ENCODE data around the gene SHC4.
"Not testable (repeated sequence)": the region's sequence is repeated elsewhere in the genome, so short reads cannot be mapped to it uniquely, and the experiment has no call there.

Gene SHC4

DNA sequence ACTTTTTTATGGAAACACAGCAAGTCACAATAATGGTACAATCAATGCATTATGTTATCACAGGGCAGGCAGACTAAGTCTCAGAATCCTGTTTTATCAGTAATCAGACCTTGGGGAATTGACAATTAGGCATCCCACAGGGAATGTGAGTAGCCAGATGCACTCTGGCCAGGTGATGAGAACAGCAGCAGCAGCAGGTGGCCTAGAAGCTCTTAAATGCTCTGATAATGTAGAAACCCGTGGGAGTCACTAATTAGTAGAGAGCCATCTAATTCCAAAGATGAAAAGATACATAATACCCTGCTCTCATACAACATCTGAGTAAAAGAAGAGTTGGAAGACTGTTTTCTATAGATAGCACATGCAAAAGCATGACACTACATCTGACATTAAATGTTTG lies 165.4 kb downstream of the SHC4 start:
- ChIA-PET CTCF (interaction anchor here (0.8 kb wide), 1 partner anchor 438 kb away, joined by 3 read pairs; no protein-coding TSS in a partner anchor), POLR2A (ENCODE audit: low non-redundant PET) (no interaction called here)
- no peak for DNase-seq (ENCODE audit: low spot score)
- no peak overlapping the region for H3K27ac ChIP-seq
- TF ChIP-seq, protein P1, sequence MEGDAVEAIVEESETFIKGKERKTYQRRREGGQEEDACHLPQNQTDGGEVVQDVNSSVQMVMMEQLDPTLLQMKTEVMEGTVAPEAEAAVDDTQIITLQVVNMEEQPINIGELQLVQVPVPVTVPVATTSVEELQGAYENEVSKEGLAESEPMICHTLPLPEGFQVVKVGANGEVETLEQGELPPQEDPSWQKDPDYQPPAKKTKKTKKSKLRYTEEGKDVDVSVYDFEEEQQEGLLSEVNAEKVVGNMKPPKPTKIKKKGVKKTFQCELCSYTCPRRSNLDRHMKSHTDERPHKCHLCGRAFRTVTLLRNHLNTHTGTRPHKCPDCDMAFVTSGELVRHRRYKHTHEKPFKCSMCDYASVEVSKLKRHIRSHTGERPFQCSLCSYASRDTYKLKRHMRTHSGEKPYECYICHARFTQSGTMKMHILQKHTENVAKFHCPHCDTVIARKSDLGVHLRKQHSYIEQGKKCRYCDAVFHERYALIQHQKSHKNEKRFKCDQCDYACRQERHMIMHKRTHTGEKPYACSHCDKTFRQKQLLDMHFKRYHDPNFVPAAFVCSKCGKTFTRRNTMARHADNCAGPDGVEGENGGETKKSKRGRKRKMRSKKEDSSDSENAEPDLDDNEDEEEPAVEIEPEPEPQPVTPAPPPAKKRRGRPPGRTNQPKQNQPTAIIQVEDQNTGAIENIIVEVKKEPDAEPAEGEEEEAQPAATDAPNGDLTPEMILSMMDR (conservative IDR thresholded peaks at IDR 0.05; ENCODE audit: low read depth), result no peak

DNA sequence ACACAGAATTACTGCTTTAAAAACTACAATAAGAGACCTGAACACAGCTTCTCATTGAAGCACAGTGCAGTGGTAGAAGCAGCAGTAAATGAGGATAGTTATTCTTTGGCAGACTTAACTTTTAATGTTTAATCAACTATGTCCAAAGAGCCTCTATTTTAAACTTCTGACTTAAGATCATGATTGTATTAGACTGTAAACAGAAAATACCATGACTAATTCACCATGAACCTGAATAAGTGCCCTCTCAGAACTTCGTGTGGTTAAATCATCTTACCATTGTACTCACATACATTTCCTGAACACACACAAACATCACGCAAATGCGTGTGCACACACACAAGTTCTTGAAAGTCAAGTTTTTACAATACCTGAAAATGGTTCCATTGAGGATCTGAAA lies 166.8 kb downstream of the SHC4 start:
- TF ChIP-seq, protein P1 (conservative IDR thresholded peaks at IDR 0.05; ENCODE audit: low read depth), result no peak
- ChIA-PET CTCF (no interaction called here), POLR2A (ENCODE audit: low non-redundant PET) (no interaction called here)
- DNase-seq (ENCODE audit: low spot score), result no peak
- H3K27ac ChIP-seq, result no peak overlapping the region

DNA sequence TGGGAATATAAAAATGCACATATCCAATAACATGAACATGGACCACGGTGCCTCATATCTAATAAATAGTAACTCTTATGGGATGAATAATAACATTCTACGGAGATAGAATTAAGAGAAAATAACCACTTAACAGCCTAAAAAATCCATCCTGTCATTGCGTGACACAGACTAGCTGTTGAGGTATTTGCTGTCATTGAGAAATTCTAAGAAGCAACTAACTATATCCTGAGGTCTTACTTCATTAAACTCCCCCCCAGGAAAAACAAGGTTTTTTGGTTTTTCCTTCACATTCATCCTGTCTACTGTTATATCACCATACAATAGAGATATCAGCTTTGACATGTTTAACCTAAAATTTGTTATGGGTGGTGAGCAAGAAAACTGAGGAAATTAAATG lies 167.2 kb downstream of the SHC4 start:
- POLR2A ChIA-PET (ENCODE audit: low non-redundant PET), result no interaction called here
- DNase-seq (ENCODE audit: low spot score), result no peak
- CTCF ChIA-PET, result no interaction called here
- TF ChIP-seq, protein P1 (conservative IDR thresholded peaks at IDR 0.05; ENCODE audit: low read depth), result no peak
- H3K27ac ChIP-seq, result no peak overlapping the region

DNA sequence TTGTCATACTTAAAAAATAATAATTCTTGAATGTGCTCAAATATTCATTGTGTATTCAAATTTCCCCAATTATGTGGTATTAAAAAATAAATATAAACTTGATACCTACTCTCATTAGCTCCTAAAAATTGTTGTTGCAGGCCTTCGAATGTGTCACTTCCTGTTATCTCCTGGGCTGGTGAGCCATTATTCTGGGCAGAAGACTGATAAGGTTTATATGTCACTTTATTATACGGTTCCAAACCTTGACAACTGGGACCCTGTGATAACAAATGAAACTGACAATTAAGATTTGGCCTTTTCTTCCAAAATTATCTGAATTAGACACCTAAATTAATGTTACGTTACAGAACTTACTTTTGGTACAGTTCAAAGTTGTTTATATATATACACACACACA lies 167.8 kb downstream of the SHC4 start:
- DNase-seq (ENCODE audit: low spot score), result no peak
- ChIA-PET CTCF (no interaction called here), POLR2A (ENCODE audit: low non-redundant PET) (no interaction called here)
- TF ChIP-seq, protein P1 (conservative IDR thresholded peaks at IDR 0.05; ENCODE audit: low read depth), result no peak
- no peak overlapping the region for H3K27ac ChIP-seq

DNA sequence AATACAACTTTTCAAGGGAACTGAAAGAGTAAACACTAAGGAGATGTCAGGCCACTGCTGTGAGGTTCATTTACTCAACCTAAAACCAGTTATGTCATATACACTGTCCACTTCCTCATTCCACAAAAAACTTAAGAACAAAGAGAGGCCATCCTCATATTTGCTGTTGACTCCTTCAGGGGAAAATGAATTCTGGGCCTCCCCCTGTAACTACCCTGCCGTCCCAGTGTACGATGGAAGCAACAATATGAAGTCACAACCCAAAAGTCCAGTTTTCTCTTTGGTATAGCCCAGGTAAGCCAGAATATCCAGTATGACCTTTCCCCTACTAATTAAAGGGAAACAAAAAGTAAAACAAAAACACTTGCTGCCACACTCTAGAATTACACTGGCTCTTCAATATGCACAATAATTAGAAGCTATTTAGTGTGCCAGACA lies 169.0 kb downstream of the SHC4 start:
- DNase-seq (ENCODE audit: low spot score), result no peak
- TF ChIP-seq, protein P1 (conservative IDR thresholded peaks at IDR 0.05; ENCODE audit: low read depth), result no peak
- H3K27ac ChIP-seq, result no peak overlapping the region
- CTCF ChIA-PET, result no interaction called here
- POLR2A ChIA-PET (ENCODE audit: low non-redundant PET), result no interaction called here

DNA sequence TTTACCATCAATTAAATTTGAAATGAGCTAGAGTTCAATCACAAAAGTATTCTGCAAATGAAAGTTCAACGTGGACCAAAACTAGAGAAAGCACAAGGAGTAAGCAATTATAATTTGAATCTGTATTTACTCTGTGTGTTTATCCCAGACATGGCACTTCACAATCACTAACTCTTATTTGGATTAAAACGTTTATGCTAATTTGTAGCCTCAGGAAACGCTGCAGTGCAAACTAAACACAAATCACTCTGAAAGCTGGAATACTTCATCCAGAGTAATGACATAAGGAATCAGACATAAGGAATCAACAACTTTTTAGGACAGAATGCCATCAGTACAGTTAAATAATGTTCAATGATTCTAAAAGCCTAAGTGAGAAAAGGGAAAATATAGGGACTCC lies 171.3 kb downstream of the SHC4 start:
- TF ChIP-seq, protein P1 (conservative IDR thresholded peaks at IDR 0.05; ENCODE audit: low read depth), result no peak
- ChIA-PET POLR2A (ENCODE audit: low non-redundant PET) (no interaction called here), CTCF (no interaction called here)
- H3K27ac ChIP-seq, result no peak overlapping the region
- no peak for DNase-seq (ENCODE audit: low spot score)

DNA sequence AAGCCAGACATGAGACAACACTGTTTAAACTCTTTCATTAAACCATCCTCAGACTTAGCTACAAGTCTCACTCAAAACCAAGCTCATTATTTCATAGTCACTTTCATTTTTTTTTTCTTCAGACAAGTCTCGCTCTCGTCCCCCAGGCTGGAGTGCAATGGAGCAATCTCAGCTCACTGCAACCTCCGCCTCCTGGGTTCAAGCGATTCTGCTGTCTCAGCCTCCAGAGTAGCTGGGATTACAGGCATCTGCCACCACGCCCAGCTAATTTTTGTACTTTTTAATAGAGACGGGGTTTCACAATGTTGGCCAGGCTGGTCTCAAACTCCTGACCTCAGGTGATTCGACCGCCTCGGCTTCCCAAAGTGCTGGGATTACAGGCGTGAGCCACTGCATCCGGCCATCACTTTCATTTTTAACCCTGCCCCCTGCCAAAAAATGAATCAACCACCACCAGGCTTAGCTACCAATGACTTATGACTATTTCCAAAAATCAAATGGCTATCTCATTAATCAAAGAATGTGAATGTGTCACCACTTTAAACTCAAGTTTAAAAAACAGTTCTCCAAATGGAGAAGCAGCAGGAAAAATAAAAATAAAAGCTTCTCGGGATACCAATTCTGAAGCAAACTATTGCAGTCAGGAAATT lies 173.1 kb downstream of the SHC4 start:
- CTCF ChIA-PET, result interaction anchor here (0.6 to 1.0 kb wide), 3 partner anchors 10 to 1355 kb away, joined by 3 to 4 read pairs (median 3); no protein-coding TSS in a partner anchor
- DNase-seq (ENCODE audit: low spot score); H3K27ac ChIP-seq; POLR2A ChIA-PET (ENCODE audit: low non-redundant PET): not testable (repeated sequence)
